GM13976 (cell line): ENCODE data around the gene HLA-DPB1.
"Not testable (repeated sequence)": the region's sequence is repeated elsewhere in the genome, so short reads cannot be mapped to it uniquely, and the experiment has no call there.

Experiments used
- DNase-seq: peaks from one replicate; pipeline ENCODE4 v3.0.0; 2012; ENCODE audit warnings: low spot score
- CTCF ChIP-seq: IDR thresholded peaks from 2 replicates; pipeline ENCODE4 v1.5.1; 2012; ENCODE audit warnings: borderline replicate concordance, mild to moderate bottlenecking; ENCODE audit not compliant: insufficient read depth; ENCODE audit errors: extremely low read depth, missing control alignments, control extremely low read depth
- in situ Hi-C: fragments of 300-500 bp; cut with MboI; formaldehyde crosslinking; loops from one replicate; pipeline ENCODE4 v1.12.0; 2022; ENCODE audit warnings: low sequenced_read_pairs, mixed read lengths, inconsistent platforms; ENCODE audit not compliant: unreplicated experiment

Gene HLA-DPB1

DNA sequence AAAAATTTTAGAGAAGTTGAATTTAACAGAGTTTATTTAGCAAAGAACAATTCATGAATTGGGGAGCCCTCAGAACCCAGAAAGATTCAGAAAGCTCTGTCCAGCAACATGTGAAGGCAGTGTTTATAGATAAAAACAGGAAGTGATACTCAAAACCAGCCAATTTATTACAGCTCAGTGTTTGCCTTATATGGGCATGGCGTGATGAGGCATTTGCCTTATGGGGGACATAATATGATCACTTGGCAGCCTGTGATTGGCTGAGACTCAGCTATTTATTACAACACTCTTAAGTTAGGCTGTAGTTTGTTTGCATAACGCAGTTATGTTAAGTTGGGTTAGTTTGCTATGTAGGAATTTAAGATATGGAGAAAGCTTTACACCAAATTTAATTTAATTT is 13.8 kb upstream of the HLA-DPB1 start:
- DNase-seq, result peak; percentile 60
- TF ChIP-seq CTCF, result no peak
- in situ Hi-C loops, result no loop called here

DNA sequence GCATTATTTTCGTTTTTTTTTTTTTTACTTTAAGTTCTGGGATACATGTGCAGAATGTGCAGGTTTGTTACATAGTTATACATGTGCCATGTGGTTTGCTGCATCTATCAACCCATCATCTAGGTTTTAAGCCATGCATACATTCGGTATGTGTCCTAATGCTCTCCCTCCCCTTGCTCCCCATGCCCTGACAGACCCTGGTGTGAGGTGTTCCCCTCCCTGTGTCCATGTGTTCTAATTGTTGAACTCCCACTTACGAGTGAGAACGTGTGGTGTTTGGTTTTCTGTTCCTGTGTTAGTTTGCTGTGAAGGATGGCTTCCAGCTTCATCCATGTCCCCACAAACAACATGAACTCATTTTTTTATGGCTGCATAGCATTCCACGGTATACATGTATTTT is 12.4 kb upstream of the HLA-DPB1 start:
- in situ Hi-C loops, DNase-seq: not testable (repeated sequence)

GRCh38 chr6:33064723-33065122 is 11.1 kb upstream of the HLA-DPB1 start:
- in situ Hi-C loops, result no loop called here
- no peak for DNase-seq
- no peak for TF ChIP-seq CTCF

- DNase-seq, result no peak
- TF ChIP-seq CTCF, result no peak
- in situ Hi-C loops, result no loop called here
Measured at GRCh38 chr6:33065312-33065711, 10.5 kb upstream of the HLA-DPB1 start.

- DNase-seq, result no peak
- no peak for TF ChIP-seq CTCF
- in situ Hi-C loops, result no loop called here
Measured at GRCh38 chr6:33066917-33067521, 8.8 kb upstream of the HLA-DPB1 start.

GRCh38 chr6:33069021-33069738 is 6.6 kb upstream of the HLA-DPB1 start:
- no peak for DNase-seq
- in situ Hi-C loops, result no loop called here
- TF ChIP-seq CTCF, result no peak

DNA sequence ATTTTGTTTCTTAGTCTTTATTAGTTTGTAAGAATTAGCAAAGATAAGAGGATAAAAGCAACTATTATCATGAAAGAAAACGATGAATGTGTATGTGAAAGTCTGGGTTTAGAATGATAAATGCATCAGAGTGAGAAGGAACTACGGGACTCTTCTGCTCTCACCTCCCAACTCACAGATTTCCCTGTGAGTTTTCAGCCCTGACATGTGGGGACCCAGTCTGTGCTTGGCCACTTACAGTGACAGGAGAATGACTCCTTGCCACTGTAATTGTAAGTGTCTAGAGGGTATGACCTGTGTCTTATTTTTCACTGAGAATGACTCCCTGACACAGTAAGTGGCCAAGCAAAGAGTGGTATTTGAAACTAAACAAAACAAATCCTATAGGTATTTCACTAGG is 4.9 kb upstream of the HLA-DPB1 start:
- no peak for DNase-seq
- in situ Hi-C loops, result no loop called here
- TF ChIP-seq CTCF, result no peak
